GM21529 (cell line): ENCODE measurements around the gene PODNL1.
"Not testable (repeated sequence)": the region's sequence is repeated elsewhere in the genome, so short reads cannot be mapped to it uniquely, and the experiment has no call there.

Source experiments
- ATAC-seq: cut with Tn5 transposase; IDR thresholded peaks from one replicate; pipeline ENCODE4 v1.9.1; 2021; ENCODE audit not compliant: unreplicated experiment

The PODNL1 gene

GRCh38 chr19:13929340-13929739 lies 8.9 kb downstream of the PODNL1 start:
- ATAC-seq: no peak

GRCh38 chr19:13926715-13927114 lies 11.5 kb downstream of the PODNL1 start:
- no peak for ATAC-seq

GRCh38 chr19:13926010-13926409 lies 12.2 kb downstream of the PODNL1 start:
- no peak for ATAC-seq

GRCh38 chr19:13923194-13923987 lies 14.8 kb downstream of the PODNL1 start:
- ATAC-seq: no peak

- not testable (repeated sequence) for ATAC-seq
Observed at GRCh38 chr19:13922118-13922517, 16.1 kb downstream of the PODNL1 start.

- ATAC-seq: no peak
Observed at GRCh38 chr19:13920940-13921747, 17.1 kb downstream of the PODNL1 start.

- no peak for ATAC-seq
Observed at GRCh38 chr19:13920524-13920923, 17.7 kb downstream of the PODNL1 start.

GRCh38 chr19:13918726-13919411 lies 19.3 kb downstream of the PODNL1 start:
- no peak for ATAC-seq

- no peak for ATAC-seq
Observed at GRCh38 chr19:13917888-13918406, 20.3 kb downstream of the PODNL1 start.

GRCh38 chr19:13914777-13915176 lies 23.4 kb downstream of the PODNL1 start:
- ATAC-seq: no peak

- no peak for ATAC-seq
Observed at GRCh38 chr19:13913352-13913751, 24.9 kb downstream of the PODNL1 start.

GRCh38 chr19:13909430-13909829 lies 28.8 kb downstream of the PODNL1 start:
- ATAC-seq: no peak

GRCh38 chr19:13908674-13909073 lies 29.5 kb downstream of the PODNL1 start:
- no peak for ATAC-seq

GRCh38 chr19:13906910-13907309 lies 31.3 kb downstream of the PODNL1 start:
- ATAC-seq: no peak

- ATAC-seq: peak; percentile 26
Observed at GRCh38 chr19:13906521-13906904, 31.7 kb downstream of the PODNL1 start.

- peak; percentile 89 for ATAC-seq
Observed at GRCh38 chr19:13905634-13906520, 32.3 kb downstream of the PODNL1 start, which contains the start of the genes BRME1 and CC2D1A. Gene BRME1 (minus strand): TSS chr19:13906117. CDS start chr19:13904892, 1,225 bp downstream. Gene CC2D1A (plus strand): TSS chr19:13906201. CDS start chr19:13906442, 241 bp downstream.

GRCh38 chr19:13902993-13903555 lies 35.1 kb downstream of the PODNL1 start:
- ATAC-seq: no peak

- ATAC-seq: no peak
Observed at GRCh38 chr19:13899912-13900584, 38.2 kb downstream of the PODNL1 start.

- ATAC-seq: no peak
Observed at GRCh38 chr19:13899393-13899792, 38.8 kb downstream of the PODNL1 start.
